Ovary (tissue), 9 donors: ENCODE data around the gene LMOD2. TPM values are rescaled to one million over a fixed set of nuclear protein-coding genes. Genes with fewer than 3 reads are reported as not detected.

Experiments used
- DNase-seq, 5 donors: peaks; one replicate each; pipeline ENCODE4 v3.0.0-alpha.2; 2019 to 2020
- H3K27ac ChIP-seq, 2 donors: fragments of 200-600 bp; one replicate each; pipeline versions ENCODE4 v1.5.1 to v1.8.0; 2019 to 2022
- H3K27me3 ChIP-seq: fragments of 200-600 bp; one replicate; pipeline ENCODE4 v1.8.0; 2022
- H3K36me3 ChIP-seq: fragments of 200-600 bp; sonication (generic); one replicate; pipeline ENCODE4 v1.5.1; 2019
- H3K4me1 ChIP-seq: one replicate; pipeline ENCODE4 v1.8.1; 2013; ENCODE audit warnings: mild to moderate bottlenecking, moderate library complexity; ENCODE audit not compliant: insufficient read depth
- H3K4me3 ChIP-seq: fragments of 200-600 bp; sonication (generic); one replicate; pipeline ENCODE4 v1.5.1; 2017
- H3K9me3 ChIP-seq, 2 donors: fragments of 200-600 bp in 1 of 2; sonication (generic) in 1 of 2; one replicate each; pipeline versions ENCODE4 v1.5.1 to v1.8.1; 2013 to 2019; ENCODE audit warnings: mild to moderate bottlenecking in 1 of 2, moderate library complexity in 1 of 2
- EP300 ChIP-seq: sonication (generic); formaldehyde crosslinking; IDR thresholded peaks from one replicate; pipeline ENCODE4 v1.6.1; 2017; ENCODE audit warnings: antibody characterized with exemption
- POLR2A ChIP-seq: fragments of 450-650 bp; IDR thresholded peaks from one replicate; pipeline ENCODE4 v1.6.1; 2017; ENCODE audit warnings: antibody characterized with exemption, mild to moderate bottlenecking, moderate library complexity
- WGBS, 3 donors: extraction: QIAGEN DNeasy Blood & Tissue Kit in 1 of 3; methylation state at CpG; one replicate each; pipeline versions ENCODE4 v1.1.5 to v1.1.7; 2013 to 2017; 5-methylcytosine and 5-hydroxymethylcytosine counted together
- intact Hi-C, 4 donors: fragments of 100-400 bp; cut with DNase I; formaldehyde crosslinking; loops; one replicate each; pipeline versions ENCODE4 v1.11.0 to v1.15.1; 2022 to 2023
- polyA plus RNA-seq, 2 donors: library from polyadenylated mRNA; stranded (reverse); fragments of 200-250 nt in 1 of 2; fragments of 350-450 nt in 1 of 2; fragmentation: Illumina TruSeq in 1 of 2; extraction: RNeasy Lipid Tissue Mini Kit (QIAGEN cat#74804) in 1 of 2; gene quantifications; one replicate each; pipeline ENCODE4 v1.2.3, GENCODE V29; 2013 to 2014
- total RNA-seq, 7 donors: library from RNA; depleted of rRNA in 2 of 7; stranded (reverse); fragments of >200 nt in 2 of 7; fragmentation: NEBNext Ultra II Directional in 3 of 7; extraction: Animal tissue kit (Norgen Biotek cat#: 25700) in 3 of 7; gene quantifications; one replicate each; pipeline versions ENCODE4 v1.1.0 to v1.2.4, GENCODE V29; 2016 to 2023
- TF ChIP-seq, protein P1 (sequence below), 3 donors: fragments of 450-650 bp in 2 of 3; fragments of 200-600 bp in 1 of 3; IDR thresholded peaks; one replicate each; pipeline versions ENCODE4 v1.5.1 to v1.8.0; 2016 to 2022; ENCODE audit warnings: antibody characterized with exemption in 3 of 3, mild to moderate bottlenecking in 1 of 3
- donor health status: DM: no; HTN: no; CAD: no; lungs with moderate emphysema.
- donor health status: DM: no; HTN: no; CAD: no.
- donor health status: Bipolar disorder and iron deficiency.
- donor health status: DM: yes; HTN: yes; CAD: no.
- donor health status: DM: no; HTN: no; CAD: no.
- donor health status: DM: yes; HTN: yes; CAD: no.

The LMOD2 gene
- total and polyA plus RNA-seq, 9 donors, result 0.07 to 0.15 TPM; not detected in 7

DNA sequence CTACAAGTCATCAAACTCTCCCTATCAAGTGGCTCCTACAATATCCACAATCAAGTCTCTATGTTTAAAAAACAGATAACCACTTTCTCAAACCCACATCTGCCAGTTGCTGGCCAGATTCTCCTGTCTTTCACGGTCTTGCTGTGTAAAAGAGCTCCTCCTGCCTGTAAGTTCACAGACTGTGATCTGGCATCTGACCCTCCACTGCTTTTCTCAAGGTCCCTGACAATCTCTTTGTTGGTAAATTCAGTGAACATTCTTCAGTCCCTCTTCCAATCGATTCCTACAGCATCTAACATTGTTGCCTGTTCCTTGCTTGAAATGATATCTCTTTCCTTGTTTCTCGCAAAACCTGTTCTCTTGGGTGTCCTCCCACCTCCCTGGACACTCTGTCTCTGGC is 18.5 kb upstream of the LMOD2 start:
- intact Hi-C loops, result no loop called here
- no peak for TF ChIP-seq EP300
- no peak for TF ChIP-seq POLR2A
- TF ChIP-seq, protein P1, sequence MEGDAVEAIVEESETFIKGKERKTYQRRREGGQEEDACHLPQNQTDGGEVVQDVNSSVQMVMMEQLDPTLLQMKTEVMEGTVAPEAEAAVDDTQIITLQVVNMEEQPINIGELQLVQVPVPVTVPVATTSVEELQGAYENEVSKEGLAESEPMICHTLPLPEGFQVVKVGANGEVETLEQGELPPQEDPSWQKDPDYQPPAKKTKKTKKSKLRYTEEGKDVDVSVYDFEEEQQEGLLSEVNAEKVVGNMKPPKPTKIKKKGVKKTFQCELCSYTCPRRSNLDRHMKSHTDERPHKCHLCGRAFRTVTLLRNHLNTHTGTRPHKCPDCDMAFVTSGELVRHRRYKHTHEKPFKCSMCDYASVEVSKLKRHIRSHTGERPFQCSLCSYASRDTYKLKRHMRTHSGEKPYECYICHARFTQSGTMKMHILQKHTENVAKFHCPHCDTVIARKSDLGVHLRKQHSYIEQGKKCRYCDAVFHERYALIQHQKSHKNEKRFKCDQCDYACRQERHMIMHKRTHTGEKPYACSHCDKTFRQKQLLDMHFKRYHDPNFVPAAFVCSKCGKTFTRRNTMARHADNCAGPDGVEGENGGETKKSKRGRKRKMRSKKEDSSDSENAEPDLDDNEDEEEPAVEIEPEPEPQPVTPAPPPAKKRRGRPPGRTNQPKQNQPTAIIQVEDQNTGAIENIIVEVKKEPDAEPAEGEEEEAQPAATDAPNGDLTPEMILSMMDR (IDR thresholded peaks at IDR 0.05), result no peak
- no peak for DNase-seq

DNA sequence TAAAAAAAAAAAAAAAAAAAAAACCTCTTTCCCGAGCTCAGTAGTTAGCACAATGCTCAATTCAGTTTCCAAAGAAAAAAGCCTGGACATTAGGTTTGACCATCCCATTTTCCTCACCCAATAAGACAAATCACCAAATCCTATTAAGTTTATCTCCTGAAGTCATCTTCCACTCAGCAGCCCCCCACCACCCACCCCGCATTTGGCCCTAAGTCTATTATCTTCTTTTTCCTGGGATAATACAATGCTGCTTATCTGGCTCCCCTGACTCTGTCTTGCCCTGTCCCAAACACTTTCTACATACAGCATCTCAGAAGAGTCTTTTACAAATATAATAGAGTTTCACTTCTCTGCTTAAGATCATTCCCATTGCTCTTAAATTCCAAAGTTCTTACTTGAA is 17.8 kb upstream of the LMOD2 start:
- Histone ChIP-seq H3K27me3 (no peaks in the 10 kb centered on the region), H3K27ac (no peak overlapping the region), H3K36me3 (no peaks in the 10 kb centered on the region), H3K4me1 (no peaks in the 10 kb centered on the region), H3K4me3 (no peak overlapping the region), H3K9me3 (no peaks in the 10 kb centered on the region)
- TF ChIP-seq, protein P1 (IDR thresholded peaks at IDR 0.05), result no peak
- TF ChIP-seq EP300 (no peak), POLR2A (no peak)
- WGBS, 3 donors, result 90 to 96% (median 91%) methylated on average over 2 of the region's 2 CpGs
- no peak for DNase-seq
- intact Hi-C loops, result no loop called here

More for the DNA sequence above, 18.5 kb upstream of the LMOD2 start:
- no peaks in the 10 kb centered on the region for H3K27me3 ChIP-seq
- WGBS, 3 donors, result 47 to 52% (median 47%) methylated on average over 3 of the region's 3 CpGs
- H3K4me1 ChIP-seq, result no peaks in the 10 kb centered on the region
- H3K36me3 ChIP-seq, result no peaks in the 10 kb centered on the region
- H3K4me3 ChIP-seq, result no peak overlapping the region
- H3K27ac ChIP-seq, result no peak overlapping the region
- H3K9me3 ChIP-seq, result no peaks in the 10 kb centered on the region

DNA sequence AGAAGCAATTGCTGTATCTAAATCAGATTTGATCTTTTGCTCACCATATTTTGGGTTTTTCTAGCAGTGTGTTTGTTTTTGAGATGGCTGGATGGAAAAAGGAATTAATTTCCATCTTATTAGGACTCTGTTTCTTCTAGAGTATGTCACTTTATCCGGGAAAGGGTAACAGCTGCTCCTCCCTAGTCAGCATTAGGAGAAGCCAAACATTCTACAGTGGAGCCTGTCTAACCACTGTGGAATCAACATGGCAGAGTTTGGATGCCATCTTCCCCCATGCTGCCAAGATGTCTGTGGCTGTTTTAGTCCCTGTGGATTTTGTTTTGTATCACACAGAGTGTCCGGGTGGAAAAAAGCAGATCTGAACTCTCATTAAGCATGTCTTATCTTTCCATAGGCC is 16.0 kb upstream of the LMOD2 start:
- Histone ChIP-seq H3K27me3 (no peaks in the 10 kb centered on the region), H3K4me1 (peaks cover 5% of the 10 kb centered on the region), H3K27ac (no peak overlapping the region), H3K4me3 (no peak overlapping the region), H3K9me3 (no peaks in the 10 kb centered on the region), H3K36me3 (no peaks in the 10 kb centered on the region)
- 80 to 85% (median 82%) methylated on average over 2 of the region's 2 CpGs for WGBS, 3 donors
- TF ChIP-seq POLR2A (no peak), EP300 (no peak)
- TF ChIP-seq, protein P1 (IDR thresholded peaks at IDR 0.05), result no peak
- no peak for DNase-seq
- intact Hi-C loops, result no loop called here

DNA sequence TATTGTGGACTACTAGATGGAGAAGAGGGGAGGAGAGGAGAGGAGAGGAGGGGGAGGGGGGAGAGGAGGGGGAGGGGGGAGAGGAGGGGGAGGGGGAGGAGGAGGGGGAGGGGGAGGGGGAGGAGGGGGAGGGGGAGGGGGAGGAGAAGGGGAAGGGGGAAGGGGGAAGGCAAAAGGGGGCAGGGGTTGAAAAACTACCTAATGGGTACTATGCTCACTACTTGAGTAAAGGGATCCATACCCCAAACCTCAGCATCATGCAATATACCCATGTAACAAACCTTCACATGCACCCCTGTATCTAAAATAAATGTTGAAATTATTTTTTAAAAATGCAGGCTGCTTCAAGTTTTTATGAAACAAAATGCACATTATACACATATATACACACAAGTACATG is 15.1 kb upstream of the LMOD2 start:
- intact Hi-C loops, result no loop called here
- Histone ChIP-seq H3K36me3 (no peaks in the 10 kb centered on the region), H3K27me3 (no peaks in the 10 kb centered on the region), H3K9me3 (no peaks in the 10 kb centered on the region), H3K27ac (no peak overlapping the region), H3K4me3 (no peak overlapping the region), H3K4me1 (peaks cover 8% of the 10 kb centered on the region)
- TF ChIP-seq, protein P1 (IDR thresholded peaks at IDR 0.05), result no peak
- TF ChIP-seq EP300 (no peak), POLR2A (no peak)
- DNase-seq, result no peak

DNA sequence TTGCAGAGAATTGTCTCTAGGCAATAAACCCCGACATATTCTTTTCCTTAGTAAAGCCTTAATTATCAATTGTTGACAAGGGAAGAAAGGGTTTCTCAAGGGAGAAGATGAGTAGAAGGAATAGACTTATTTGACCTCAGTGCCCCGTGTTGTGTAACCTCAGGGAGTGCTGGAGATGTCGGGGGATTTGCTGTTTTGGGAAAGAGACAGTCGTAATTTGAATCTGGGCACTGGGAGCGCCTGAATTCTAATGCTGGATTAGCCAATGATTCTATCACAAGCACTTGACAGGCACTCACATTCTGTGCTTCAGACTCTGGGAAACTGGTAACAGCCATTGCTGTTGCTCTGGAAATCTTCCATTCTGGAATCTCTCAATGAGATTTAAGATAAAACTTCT is 13.8 kb upstream of the LMOD2 start:
- intact Hi-C loops, result no loop called here
- Histone ChIP-seq H3K4me1 (peaks cover 10% of the 10 kb centered on the region), H3K9me3 (no peaks in the 10 kb centered on the region), H3K36me3 (no peaks in the 10 kb centered on the region), H3K4me3 (no peak overlapping the region), H3K27me3 (no peaks in the 10 kb centered on the region), H3K27ac (no peak overlapping the region)
- TF ChIP-seq, protein P1 (IDR thresholded peaks at IDR 0.05), result no peak
- TF ChIP-seq POLR2A, result no peak
- TF ChIP-seq EP300, result no peak
- DNase-seq, result no peak
- 87 to 92% (median 89%) methylated on average over 5 of the region's 5 CpGs for WGBS, 3 donors
